NCI-H748 (cell line): ENCODE data around the gene VWCE.
"Not testable (repeated sequence)": the region's sequence is repeated elsewhere in the genome, so short reads cannot be mapped to it uniquely, and the experiment has no call there.

Source experiments
- DNase-seq: peaks from one replicate; lab custom pipeline; 2025; ENCODE audit not compliant: unreplicated experiment; lab: John Stamatoyannopoulos, UW

Gene VWCE

GRCh38 chr11:61218306-61218705 is 76.8 kb downstream of the VWCE start:
- not testable (repeated sequence) for DNase-seq

GRCh38 chr11:61213711-61214324 is 81.3 kb downstream of the VWCE start:
- DNase-seq = not testable (repeated sequence)

GRCh38 chr11:61212202-61212601 is 82.9 kb downstream of the VWCE start:
- DNase-seq = not testable (repeated sequence)

- DNase-seq = not testable (repeated sequence)
Measured at GRCh38 chr11:61211327-61211952, 83.7 kb downstream of the VWCE start.

GRCh38 chr11:61210629-61211028 is 84.5 kb downstream of the VWCE start:
- not testable (repeated sequence) for DNase-seq
